GM21423 (cell line): ENCODE data around the gene OR2D3.
A peak's percentile ranks its signal among the peaks of the same experiment; 100 is the strongest.
"Not testable (repeated sequence)": the region's sequence is repeated elsewhere in the genome, so short reads cannot be mapped to it uniquely, and the experiment has no call there.

Source experiments
- ATAC-seq: cut with Tn5 transposase; IDR thresholded peaks from one replicate; pipeline ENCODE4 v1.9.1; 2021; ENCODE audit warnings: mild to moderate bottlenecking, moderate library complexity; ENCODE audit not compliant: unreplicated experiment

Gene OR2D3, protein sequence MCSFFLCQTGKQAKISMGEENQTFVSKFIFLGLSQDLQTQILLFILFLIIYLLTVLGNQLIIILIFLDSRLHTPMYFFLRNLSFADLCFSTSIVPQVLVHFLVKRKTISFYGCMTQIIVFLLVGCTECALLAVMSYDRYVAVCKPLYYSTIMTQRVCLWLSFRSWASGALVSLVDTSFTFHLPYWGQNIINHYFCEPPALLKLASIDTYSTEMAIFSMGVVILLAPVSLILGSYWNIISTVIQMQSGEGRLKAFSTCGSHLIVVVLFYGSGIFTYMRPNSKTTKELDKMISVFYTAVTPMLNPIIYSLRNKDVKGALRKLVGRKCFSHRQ

DNA sequence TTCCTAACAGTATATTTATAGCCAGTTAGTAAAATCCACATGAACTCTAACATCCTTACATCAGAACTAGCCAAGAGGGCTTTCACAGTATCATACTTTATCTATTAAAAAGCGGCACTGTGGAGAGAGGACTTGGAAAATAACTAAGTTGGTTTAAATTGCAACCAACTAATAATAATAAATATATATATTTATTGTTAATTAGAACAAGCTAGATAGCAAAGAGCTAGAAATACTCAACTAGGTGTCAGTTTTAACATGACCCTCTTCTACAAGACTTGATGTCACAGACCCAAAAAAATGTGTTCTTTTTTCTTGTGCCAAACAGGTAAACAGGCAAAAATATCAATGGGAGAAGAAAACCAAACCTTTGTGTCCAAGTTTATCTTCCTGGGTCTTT lies at the start of gene OR2D3:
TSS of gene OR2D3 (plus strand) at position 301 of the 400 bp plus-strand sequence. CDS start at position 301, 0 bp downstream.
- no peak for ATAC-seq

DNA sequence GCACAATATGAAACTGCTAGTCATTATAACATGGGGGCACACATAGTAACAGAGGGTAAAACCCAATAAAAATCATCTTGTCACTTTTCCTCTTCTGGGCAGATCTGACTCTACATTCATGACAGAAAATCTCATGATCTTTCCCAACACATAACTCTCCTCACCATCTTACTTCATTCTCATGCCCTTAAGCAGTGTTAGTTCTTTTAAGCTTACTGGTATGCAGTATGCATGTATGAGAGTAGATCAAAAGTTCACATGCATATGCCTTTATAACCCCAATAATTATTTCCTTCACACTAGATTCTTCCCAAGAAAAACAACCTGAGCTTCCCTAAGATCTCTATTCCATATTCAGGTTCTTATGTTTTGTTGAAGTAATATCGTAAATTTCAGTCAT lies 49.5 kb upstream of the OR2D3 start:
- ATAC-seq, result no peak

DNA sequence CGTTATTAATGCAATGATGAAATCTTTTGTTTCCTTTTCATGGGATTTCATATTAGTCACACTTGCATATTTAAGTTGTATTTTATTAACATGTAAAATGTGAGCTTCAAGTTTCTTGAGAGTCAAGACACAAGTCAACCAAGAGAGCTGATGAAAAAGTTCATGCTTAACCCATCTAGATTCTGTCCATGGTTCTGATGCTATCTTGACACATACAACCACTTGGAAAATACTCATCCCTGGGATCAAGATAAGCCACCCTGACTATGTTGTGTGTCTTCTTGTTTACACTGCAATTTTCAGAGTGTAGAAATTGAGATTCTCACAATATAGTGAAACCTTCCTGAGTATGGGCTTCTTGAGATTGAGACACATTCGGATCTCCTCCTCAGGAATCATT lies 45.0 kb upstream of the OR2D3 start:
- no peak for ATAC-seq

DNA sequence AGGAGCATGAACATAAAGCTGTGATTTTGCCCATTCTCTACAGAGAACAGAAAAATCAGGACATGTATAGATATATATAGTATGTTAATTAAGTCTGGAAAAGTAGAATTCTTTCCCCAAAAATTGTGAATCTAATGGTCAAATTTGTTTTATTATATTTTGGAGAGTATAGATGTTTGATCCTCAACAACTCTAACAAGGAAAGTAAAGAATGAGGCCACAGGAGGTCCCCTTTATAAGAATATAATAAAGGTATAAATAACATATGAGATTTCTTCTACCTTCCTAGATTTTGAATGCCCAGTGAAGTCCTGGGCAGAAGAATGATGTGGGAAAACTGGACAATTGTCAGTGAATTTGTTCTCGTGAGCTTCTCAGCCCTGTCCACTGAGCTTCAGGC lies 44.5 kb upstream of the OR2D3 start, which contains the start of gene OR10A4:
TSS of gene OR10A4 (plus strand) at position 301 of the 400 bp plus-strand sequence. CDS start at position 324, 23 bp downstream.
- no peak for ATAC-seq

DNA sequence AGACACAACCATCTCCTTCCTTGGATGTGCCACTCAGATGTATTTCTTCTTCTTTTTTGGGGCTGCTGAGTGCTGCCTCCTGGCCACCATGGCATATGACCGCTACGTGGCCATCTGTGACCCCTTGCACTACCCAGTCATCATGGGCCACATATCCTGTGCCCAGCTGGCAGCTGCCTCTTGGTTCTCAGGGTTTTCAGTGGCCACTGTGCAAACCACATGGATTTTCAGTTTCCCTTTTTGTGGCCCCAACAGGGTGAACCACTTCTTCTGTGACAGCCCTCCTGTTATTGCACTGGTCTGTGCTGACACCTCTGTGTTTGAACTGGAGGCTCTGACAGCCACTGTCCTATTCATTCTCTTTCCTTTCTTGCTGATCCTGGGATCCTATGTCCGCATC lies 43.9 kb upstream of the OR2D3 start:
- ATAC-seq, result no peak

DNA sequence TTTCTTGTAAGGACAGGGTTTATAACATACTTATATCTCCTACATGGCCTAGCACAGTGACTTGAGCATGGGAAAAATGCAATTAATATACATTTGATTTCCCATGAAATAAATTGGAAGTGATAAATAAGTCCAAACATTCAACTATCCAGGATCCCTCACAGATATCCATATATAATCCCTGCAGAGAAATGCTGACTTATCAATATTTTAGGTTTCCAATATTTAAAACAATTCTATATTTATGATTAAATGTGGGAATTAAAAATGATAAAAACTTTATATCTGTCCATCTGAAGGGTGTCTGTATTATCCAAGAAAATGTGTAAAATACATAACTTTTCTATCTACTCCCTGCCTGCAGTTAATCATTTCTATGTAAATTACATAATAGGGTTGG lies 38.1 kb upstream of the OR2D3 start:
- ATAC-seq, result no peak

DNA sequence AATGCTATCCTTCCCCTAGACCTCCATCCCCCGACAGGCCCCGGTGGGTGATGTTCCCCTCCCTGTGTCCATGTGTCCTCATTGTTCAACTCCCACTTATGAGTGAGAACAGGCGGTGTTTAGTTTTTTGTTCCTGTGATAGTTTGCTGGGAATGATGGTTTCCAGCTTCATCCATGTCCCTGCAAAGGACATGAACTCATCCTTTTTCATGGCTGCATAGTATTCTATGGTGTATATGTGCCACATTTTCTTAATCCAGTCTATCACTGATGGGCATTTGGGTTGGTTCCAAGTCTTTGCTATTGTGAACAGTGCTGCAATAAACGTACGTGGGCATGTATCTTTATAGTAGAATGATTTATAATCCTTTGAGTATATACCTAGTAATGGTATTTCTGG lies 33.1 kb upstream of the OR2D3 start:
- not testable (repeated sequence) for ATAC-seq

DNA sequence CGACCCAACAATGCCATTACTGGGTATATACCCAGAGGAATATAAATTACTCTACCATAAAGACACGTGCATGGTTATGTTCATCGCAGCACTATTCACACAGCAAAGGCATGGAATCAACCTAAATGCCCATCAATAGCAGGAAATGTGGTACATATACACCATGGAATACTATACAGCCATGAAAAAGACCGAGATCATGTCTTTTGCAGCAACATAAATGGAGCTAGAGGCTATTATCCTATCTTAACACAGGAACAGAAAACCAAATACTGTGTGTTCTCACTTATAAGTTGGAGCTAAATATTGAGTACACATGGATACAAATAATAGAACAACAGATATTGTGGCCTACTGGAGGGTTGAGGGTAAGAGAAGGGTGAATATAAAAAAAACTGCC lies 32.0 kb upstream of the OR2D3 start:
- ATAC-seq, result no peak

DNA sequence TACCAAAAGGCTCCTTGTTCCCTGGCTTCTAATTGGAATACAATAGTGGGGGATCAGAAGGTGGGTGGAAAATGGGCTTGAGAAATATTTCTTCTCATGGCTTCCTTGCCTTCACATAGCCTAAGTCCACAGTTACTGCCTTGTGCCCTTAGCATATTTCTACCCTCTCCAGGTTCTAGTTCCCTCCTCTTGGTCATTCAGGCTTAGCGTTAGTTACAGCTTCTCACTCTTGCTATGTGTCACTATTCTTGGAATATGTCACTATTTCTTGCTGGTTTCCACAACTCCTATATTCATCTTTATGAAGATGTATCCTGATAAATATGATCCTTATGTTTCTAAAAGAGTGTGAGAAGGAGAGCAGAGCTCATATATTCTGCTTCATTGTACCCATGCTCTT lies 31.0 kb upstream of the OR2D3 start:
- ATAC-seq, result no peak

DNA sequence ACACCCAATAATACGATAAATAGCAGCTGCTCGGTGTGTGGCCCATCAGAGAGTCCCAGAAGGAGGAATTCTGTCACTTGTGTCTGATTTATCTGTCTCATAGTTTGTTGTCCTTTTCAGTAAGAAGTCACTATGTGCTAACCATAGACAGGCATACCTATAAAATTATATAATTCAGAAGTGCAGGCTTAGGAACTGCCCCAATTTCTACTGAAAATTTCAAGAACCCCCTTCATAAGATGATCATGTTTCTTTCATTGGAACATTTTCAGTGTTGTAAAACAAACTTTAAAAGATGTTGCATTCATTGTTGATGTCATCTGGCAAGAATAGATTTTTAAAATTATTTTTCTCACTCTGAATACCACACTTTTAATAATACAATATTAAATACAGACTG lies 28.4 kb upstream of the OR2D3 start, which contains the start of gene OR2D2:
TSS of gene OR2D2 (minus strand) at position 101 of the 400 bp plus-strand sequence. CDS start at position 101, 0 bp downstream.
- ATAC-seq, result no peak

DNA sequence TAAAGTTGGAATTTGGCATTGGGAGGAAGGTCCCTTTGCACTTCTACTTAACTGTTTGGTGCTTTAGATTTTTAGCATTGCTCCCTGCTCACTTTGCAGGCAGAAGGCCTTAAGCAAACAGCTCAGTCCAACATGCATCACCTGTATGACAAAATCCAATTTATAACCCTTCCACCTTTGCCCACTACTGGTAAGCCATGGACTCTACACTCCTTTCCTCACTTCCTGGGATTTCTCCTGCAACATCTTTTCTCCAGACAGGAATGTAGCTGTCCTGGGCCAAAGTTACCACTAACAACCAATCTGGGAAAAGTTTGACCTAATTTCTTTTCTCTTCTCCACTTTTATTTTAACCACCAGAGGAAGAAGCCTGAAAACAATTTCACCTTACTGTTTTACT lies 26.7 kb upstream of the OR2D3 start:
- no peak for ATAC-seq

DNA sequence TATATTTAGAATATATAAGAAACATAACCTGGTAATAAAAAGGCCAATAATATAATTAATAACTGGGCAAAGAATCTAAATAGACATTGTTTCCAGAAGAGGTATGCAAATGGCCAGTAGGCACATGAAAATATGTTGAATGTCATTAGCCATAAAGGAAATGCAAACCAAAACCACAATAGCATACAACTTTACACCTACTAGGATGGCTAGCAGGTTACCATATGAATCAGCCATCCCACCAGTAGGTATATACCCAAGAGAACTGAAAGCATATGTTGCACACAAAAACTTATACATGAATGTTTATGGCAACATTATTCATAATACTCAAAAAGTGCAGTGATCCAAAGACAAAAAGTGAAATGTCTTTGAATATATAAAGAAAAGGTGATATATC lies 25.8 kb upstream of the OR2D3 start:
- peak; percentile 80 for ATAC-seq

DNA sequence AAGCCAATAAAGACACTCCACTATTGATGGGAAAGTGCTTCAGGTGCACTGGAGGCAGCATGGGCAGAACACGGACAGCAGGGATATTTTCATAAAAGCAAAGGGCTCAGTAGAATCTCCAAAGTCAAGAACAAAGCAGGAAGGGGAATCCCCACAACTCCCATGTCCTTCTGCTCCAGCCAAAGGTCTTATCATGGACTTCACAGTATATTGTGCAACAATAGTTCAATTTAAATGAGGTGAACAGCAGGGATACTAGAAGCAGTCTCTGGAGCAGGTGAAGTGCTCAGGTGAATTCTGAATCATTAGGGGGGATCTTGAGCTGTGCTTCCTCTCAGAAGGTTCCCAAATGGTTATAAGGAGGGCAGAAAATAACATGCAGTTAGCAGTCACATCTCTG lies 21.9 kb upstream of the OR2D3 start:
- ATAC-seq, result no peak

DNA sequence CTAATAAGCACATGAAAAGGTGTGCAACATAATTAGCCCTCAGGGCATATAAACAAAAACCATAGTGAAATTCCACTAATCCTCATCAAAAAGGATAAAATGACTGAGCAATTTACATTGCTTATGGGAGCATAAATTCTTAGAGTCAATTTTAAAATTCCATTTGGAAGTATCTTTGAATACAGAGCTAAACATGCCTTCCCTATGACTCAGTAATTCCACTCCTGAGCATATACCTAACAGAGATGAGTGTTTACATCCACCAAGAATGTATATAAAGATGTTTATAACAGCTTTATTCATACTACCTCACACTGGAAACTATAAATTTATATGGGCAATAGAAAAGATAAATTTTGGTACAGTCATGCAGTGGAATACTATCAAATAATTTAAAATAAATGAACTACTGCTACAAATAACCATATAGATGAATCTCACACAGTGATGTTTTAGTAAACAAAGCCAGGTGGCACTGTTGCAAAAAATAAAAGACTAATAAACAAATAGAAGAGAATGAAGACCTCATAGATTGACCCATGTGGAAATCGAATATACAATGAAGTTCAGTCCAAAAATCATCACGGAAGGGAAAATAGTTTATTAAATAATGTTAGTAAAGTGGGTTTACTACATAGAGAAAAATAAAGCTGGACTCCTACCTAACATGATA lies 20.3 kb upstream of the OR2D3 start:
- ATAC-seq, result no peak

DNA sequence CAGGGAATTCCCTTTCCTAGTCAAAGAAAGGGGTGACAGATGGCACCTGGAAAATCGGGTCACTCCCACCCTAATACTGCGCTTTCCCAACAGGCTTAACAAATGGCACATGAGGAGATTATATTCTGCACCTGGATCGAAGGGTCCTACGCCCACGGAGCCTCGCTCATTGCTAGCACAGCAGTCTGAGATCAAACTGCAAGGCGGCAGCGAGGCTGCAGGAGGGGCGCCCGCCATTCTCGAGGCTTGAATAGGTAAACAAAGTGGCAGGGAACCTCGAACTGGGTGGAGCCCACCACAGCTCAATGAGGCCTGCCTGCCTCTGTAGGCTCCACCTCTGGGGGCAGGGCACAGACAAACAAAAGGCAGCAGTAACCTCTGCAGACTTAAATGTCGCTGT lies 16.0 kb upstream of the OR2D3 start:
- not testable (repeated sequence) for ATAC-seq

DNA sequence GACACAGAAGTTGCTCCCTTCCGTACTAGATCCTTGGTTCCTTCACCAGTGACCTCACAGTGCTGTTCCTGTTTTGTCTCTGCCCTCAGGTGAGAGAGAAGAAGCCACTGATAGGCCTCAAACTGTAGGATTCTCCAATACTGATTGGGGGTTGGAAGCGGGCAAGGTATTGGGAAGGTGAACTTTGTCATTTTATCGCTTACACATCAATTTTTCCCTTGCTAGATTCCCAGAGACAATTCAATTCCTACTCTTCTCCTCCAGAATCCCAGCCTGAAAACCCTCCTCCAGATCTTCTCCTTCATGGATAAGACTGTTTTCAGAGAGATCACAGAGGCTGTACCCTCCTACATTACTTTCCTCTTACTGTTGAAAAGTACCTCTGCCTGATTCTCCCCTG lies 9.4 kb upstream of the OR2D3 start:
- no peak for ATAC-seq

DNA sequence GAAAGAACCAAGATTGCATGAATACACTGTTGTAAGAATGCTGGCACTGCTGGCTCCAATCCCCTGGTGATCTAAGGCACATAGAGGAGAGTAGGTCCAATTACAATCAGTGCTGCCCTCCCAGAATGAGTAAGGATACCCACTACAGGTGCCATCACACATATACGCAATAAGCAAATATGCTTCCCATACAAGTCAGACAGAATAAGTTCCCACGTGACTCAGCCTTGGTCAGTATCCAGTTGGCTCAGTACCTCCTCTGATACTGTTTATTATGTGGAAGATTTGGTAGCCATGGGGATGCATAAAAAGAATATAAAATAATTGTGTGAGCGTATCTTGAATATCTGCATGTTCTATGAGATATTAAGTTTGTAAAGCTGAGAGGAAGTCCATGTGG lies 8.9 kb upstream of the OR2D3 start:
- no peak for ATAC-seq

DNA sequence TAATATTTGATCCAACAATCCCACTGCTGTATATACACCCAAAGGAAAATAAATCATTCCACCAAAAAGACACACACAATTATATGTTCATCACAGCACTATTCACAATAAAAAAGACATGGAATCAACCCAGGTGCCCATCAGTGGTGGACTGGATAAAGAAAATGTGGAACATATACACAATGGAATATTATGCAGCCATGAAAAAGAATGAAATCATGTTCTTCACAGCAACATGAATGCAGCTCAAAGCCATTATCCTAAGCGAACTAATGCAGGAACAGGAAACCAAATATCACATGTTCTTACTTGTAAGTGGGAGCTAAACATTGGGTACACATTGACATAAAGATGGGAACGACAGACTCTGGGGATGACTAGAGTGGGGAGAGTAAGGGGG lies 1.1 kb upstream of the OR2D3 start:
- ATAC-seq, result no peak

DNA sequence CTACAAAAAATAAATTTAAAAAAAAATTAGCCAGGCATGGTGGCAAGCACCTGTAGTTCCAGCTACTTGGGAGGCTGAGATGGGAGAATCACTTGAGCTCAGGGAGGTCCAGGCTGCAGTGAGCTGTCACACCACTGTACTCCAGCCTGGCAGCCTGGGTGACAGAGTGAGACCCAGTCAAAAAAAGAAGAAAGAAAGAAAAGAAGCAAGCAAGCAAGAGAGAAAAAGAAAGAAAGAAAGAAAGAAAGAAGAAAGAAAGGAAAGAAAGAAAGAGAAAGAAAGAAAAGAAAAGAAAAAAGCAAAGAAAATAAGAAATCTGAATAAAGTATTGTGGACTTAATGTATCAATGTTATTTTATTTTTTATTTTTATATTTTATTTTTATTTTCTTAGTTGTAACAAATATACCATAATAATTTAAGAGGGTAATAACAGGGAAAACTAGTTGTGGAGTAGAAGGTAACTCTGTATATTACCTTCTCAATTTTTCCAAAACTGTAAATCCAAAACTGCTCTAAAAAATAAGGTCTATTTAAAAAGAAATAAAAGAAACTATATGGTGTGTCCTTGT lies 4.3 kb downstream of the OR2D3 start:
- ATAC-seq, result no peak

DNA sequence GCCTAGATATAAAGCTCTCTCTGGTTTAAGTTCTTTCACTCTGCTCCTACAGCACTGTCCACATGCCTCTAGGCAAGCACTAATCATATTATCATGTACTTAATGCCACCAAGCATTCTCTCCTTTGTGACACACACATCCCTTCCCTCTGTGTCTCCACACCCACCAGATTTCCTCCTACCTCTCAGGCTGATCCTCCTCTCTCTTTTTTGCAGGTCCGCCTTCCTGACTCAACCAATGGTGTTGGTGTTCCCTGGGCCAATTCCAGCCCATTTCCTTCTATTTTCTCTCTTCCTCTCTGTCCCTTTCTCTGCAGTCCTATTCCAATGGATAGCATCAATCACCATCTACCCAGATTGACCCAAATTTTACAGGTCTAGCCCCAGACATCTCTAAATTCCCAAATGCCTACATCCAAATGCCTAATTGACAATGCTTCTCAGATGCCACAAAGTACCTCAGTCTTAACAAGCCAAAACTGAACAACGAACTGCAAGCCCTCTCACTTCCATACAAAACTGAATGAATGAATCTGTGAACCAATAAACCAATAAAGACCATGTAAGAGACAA lies 4.9 kb downstream of the OR2D3 start:
- ATAC-seq, result peak; percentile 1

DNA sequence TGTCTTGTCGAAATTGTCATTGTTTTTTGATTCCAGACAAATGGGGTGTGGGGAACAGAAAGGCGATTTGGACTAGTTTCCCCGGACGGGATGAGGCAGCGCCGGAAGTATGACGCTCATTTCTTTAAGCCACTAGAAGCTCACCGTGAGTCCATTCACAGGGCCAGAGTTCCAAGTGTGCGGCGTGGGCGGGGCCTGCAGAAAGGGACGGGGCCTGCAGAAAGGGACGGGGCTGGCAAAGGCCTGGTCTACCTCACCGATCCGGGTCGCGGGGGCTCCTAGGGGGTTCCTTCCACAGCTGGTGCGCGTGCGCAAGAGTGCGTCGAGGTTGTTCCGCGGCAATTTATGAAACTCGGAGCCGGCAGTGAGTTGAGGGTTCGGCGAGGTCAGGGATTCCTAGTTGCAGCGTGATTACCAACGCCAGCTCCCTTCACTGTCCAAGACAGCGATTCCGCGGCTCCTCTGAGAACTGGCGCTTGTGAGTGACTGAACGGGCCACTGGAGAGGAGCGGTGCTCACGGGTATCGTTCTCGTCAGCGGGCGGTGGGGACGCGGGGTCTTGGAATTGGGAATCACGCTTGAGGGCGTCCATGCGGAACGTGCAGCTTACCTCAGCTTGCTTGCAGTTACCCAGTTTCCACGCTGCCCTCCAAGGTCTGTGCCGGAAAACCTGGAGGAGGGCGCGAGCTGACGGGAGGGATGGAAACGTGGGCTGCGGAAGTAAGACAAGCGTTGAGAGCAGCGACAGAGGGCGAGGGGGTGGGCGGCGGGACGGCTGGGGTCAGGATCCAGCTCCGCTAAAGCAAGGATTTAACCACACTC lies 5.6 kb downstream of the OR2D3 start, which contains the start of gene ZNF215:
TSS of gene ZNF215 (plus strand) at position 219 of the 822 bp plus-strand sequence. CDS start 5,847 bp downstream, outside the sequence.
- peak; percentile 55 for ATAC-seq
